ENCODE data around the gene TNS1.

Gene TNS1

GRCh38 chr2:217832115-217832514, 170.7 kb downstream of the TNS1 start:
- no peak for DNase-seq (ENCODE audit: low spot score)

DNA sequence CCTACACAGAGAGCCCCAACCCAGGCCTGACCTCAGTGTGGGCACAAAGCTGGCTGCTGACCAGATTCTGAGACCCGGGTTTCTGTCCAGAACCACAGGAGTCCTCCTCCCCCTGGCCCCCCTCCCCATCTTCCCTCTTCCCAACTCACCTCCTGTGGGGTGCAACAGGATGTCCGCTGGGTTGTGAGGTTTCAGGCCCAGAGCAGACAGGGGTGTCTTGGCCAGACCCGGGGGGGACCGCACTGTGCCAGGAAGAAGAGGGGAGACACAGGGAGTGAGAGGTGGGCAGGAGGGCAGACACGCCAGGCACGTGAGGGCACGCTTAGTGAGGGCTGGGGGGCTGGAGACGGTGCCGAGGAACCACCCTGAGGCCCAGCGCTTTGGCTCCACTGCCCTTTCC, 171.5 kb downstream of the TNS1 start:
- DNase-seq (ENCODE audit: low spot score): no peak

- DNase-seq (ENCODE audit: low spot score): no peak
These were observed 172.0 kb downstream of the TNS1 start for GRCh38 chr2:217830807-217831206.

DNA sequence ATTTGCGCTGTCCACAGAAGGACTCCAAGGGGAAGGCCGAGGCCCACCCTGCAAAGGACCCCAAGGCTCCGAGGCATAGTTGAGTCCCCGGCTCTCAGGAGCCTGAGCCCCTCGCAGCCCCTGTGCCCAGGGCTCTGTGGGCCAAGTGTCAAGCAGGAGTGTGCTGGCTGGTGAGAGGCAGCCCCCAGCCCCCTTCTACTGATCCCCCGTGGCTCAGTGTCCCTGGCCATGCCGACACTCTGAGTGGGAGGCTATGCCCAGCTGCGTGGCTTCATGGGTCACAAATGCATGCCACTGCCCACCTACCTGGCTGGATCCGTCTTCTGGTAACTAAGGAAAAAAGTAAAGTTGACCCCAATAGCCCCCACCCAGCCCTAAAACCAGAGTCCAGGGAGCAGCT, 172.7 kb downstream of the TNS1 start:
- DNase-seq (ENCODE audit: low spot score): no peak

- no peak for DNase-seq (ENCODE audit: low spot score)
These were observed 173.4 kb downstream of the TNS1 start for GRCh38 chr2:217829420-217829819.

DNA sequence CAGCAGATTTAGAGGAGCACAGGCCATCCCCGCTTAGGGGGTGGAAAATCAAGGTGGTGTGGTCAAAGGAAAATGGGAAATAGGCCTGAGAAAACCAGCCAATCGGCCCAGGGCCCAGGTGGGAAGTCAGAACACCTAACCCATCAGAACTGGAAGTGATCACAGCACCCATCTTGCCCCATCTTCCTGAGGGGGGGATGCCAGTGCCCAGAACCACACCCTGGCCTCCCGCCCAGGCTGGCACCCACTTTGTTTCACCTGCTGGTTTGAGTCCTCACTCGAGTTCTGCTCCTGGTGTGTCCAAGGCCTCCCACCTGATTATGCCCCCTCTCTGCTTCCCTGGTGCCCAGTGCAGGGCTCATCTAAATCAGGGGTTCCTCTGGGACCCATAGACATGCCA, 174.5 kb downstream of the TNS1 start:
- no peak for DNase-seq (ENCODE audit: low spot score)

- DNase-seq (ENCODE audit: low spot score): peak; percentile 13
These were observed 175.2 kb downstream of the TNS1 start for GRCh38 chr2:217827430-217828201.

DNA sequence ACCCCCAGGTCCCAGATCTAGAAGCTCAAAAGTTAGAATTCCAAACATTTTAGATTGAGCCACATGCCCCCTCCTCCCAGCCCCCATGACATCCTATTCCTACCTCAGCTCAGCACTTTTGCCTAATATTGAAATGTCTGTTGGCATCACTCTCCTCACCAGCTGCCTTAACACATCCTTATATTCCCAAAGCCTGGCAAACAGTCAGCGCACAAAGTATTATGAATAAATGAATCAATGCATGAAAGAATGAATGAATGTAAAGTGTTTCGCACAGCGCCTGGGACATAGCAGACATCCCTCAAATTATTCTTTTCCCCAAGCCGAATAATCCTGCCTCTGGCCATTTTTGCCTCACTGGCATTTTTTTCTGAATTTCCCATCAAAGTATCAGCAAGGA, 175.8 kb downstream of the TNS1 start:
- DNase-seq (ENCODE audit: low spot score): no peak

- no peak for DNase-seq (ENCODE audit: low spot score)
These were observed 176.3 kb downstream of the TNS1 start for GRCh38 chr2:217826520-217826919.

- DNase-seq (ENCODE audit: low spot score): no peak
These were observed 177.1 kb downstream of the TNS1 start for GRCh38 chr2:217825469-217826235.

DNA sequence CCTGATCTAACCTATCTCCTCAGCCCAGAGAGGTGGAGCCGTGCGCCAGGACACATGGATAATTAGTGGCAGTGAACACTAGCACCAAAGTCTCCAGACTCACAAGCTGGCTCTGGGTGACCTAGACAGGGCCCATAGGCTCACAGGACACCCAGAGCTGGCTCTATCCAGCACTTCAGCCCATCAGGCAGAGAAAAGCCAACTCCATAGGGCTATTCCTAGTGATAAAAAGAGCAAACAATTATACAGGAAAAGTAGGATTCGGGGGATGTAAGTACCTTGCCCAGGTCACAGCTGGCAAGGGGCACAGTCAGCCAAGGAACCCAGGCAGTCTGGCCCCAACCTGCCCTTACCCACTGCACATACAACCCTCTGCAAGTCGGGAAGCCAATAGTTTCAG, 178.6 kb downstream of the TNS1 start:
- DNase-seq (ENCODE audit: low spot score): no peak

DNA sequence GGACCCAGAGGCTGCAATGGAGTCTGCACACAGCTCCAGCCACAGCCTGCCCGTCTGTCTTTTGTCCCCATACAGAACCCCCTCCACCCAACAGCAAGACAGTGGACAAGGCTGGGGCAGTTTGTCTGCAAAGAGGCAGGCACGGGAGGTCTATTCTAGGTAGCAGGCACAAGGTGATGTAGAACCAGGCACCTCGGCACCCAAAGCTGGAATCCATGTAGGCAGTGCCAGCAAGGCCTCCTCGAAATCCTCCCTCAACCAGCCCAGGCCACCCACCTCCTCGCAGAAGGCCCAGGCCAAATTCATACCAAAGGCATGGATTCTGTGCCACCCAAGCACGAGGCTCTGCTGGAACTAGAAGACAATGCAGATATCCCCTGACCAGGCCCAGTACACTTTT, 179.2 kb downstream of the TNS1 start:
- DNase-seq (ENCODE audit: low spot score): no peak

DNA sequence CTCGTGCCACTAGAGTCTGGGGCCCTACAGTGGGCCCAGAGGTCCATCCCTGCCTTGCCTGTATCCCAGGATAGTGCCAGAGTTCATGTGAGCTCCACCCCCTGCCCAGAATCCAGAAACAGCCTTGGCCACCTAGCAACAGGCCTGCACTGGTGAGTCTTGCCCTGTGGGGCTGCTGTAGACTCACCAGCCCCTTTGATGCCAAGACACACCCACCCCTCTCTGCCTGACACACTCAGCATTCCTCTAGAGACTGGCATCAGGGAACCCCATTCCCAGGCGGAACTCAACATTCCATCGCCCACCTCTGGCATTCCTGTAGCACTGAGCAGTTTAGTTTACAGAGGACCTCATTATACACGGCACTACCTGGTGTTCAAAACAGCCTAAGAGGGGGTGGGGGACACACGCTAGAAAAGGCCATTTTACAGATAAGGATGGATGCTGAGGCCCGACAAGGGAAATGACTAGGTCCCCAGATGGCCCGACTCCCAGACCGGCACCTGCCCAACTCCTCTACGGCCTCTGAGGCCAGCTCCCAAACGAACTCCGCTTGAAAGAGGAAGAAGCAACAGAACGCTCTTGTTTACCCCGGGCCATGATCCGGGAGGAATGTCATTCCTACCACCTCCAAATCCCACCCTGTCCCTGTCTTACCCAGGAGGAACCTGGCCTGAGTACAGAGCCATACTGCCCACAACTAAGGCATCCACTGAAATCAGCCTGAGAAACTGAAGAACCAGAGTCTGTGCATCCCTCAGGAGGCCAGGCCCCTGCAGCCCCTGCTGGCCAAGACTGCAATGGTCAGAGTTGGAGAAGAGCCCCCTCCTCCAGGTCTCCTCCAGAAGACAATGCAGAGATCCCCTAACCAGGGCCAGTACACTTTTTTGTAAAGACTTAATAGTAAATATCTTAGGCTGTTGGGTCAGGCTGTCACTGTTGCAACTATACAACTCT, 180.2 kb downstream of the TNS1 start:
- peak; percentile 77 for DNase-seq (ENCODE audit: low spot score)

- DNase-seq (ENCODE audit: low spot score): no peak
These were observed 181.2 kb downstream of the TNS1 start for GRCh38 chr2:217821536-217822147.

GRCh38 chr2:217820904-217821303, 181.9 kb downstream of the TNS1 start:
- DNase-seq (ENCODE audit: low spot score): no peak

DNA sequence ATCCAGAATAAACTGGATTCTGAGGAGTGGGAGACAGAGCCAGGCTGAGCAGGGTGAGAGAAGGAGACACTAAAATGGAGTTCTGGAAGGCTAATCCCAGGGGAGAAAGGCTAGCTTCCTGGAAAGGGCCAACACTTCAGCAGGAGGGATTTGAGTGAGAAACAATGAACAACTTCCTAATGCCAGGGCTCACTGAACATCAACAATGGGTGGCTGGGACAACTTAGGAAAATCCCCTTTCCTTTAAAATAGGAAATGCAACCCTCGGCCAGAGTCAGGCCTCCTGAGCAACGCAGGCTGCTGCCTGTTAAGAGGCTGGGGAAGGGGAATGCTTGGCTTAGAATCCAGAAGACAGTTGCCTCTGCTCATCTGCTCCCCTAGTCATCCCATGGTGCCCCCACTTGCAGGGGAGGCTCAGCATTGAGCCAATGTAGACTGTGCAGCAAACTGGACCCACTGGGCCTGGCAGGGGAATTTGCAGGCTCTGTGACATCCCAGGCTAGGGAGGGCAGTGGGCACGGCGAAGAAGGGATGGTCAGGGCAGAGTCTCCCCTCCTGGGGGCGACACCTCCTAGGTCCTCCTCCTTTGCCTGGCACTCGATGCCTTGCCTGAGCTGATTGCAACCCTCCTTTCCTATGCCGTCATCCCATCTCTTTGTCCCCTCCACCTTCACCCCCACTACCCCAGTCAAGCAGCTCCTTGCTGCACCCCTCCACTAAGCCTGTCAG, 182.5 kb downstream of the TNS1 start:
- DNase-seq (ENCODE audit: low spot score): peak; percentile 51

GRCh38 chr2:217818293-217818850, 184.4 kb downstream of the TNS1 start:
- no peak for DNase-seq (ENCODE audit: low spot score)

DNA sequence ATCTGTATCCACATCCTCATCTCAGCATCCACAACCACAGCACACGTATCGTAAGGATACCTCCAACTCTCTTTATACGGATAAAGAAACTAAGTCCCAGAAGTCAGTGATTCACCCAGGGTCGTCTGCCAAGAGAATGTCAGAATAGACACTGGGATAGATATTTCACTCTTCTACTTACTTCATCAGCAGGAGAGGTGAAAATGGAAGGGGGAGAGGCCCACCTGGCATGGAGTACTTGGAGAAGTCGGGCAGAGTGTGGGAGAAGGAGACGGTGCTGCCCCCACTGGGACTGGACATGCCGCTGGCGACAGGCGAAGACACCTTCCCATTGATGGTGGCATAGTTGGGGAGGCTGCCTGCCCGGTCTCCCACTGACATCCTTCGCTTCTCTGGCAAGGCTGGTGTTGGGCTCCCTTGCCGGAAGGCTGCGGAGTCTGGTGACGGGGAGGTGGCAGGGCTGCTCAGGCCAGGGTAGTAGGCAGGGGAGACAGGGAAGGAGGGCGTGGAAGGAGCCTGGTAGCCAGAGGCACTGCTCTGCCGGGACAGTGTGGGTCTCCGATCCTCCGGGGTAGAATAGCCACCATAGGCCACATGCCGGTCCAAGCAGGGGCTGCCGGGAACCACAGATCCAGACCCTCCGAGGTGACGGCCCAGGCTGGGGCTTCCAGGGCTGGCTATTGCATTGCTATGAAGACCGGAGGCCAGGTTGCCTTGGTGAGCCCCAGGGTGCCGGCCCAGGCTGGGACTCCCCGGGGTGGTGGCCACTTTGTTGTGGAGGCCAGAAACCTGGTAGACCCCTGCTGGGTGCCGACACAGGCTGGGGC, 185.1 kb downstream of the TNS1 start:
- no peak for DNase-seq (ENCODE audit: low spot score)

DNA sequence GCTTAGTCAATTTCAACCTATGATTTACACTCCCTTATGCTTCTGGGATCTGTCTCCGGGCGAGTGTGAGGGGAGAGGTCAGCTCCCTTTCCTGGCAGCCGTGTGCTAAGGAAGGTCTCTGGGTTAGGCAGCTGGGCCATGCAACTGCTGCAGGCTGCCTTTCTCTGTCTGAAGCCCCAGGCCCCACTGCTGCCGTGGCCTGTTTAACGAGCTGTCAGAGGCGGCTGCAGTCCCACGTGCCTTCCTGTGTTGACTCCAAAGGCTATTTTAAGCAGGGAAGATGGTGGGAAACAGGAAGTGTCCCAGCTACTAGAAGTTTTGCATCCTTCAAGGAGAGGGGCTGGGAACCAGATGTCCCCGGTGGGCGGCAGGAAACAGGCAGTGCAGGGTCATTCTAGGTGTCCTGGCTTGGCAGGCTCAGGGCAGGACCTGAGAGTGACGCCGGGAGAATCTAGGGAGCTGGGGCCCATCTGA, 186.4 kb downstream of the TNS1 start:
- DNase-seq (ENCODE audit: low spot score): no peak

GRCh38 chr2:217813828-217814227, 189.0 kb downstream of the TNS1 start:
- DNase-seq (ENCODE audit: low spot score): no peak
